ENCODE data around the gene GALNT13.

GALNT13 gene

GRCh38 chr2:153873052-153874048 lies 1.6 kb downstream of the GALNT13 start:
- no peaks in the 10 kb centered on the region for H3K9me2 ChIP-seq (replicated peaks; ENCODE audit: low read depth, low read length)
- no peak overlapping the region for H3K4me3 ChIP-seq (ENCODE audit: low read length, poor library complexity, severe bottlenecking)
- H3K4me1 ChIP-seq (ENCODE audit: insufficient read depth, low read length, poor library complexity, severe bottlenecking), result no peaks in the 10 kb centered on the region
- H3K9me3 ChIP-seq (ENCODE audit: insufficient read depth, low read depth, low read length), result no peaks in the 10 kb centered on the region
- H3F3A ChIP-seq (ENCODE audit: low read depth), result no peaks in the 10 kb centered on the region
- no peaks in the 10 kb centered on the region for H3K36me3 ChIP-seq (ENCODE audit: insufficient read depth, low read length)
- no peak overlapping the region for H3K4me2 ChIP-seq (ENCODE audit: low read depth, low read length, poor library complexity, severe bottlenecking)
- H3K79me2 ChIP-seq (ENCODE audit: insufficient read depth, low read length), result no peaks in the 10 kb centered on the region
- no peaks in the 10 kb centered on the region for H3K27me3 ChIP-seq (ENCODE audit: insufficient read depth, low read length, poor library complexity, severe bottlenecking)
- TF ChIP-seq CTCF (conservative IDR thresholded peaks at IDR 0.05; ENCODE audit: low read length), result no peak
- TF ChIP-seq EZH2phosphoT487 (IDR thresholded peaks at IDR 0.05; ENCODE audit: borderline replicate concordance), result no peak
- no peak overlapping the region for H3K9ac ChIP-seq (ENCODE audit: low read depth, low read length, poor library complexity, severe bottlenecking)
- no peak overlapping the region for H2AFZ ChIP-seq (ENCODE audit: low read length)
- no peaks in the 10 kb centered on the region for H4K20me1 ChIP-seq (ENCODE audit: insufficient read depth, low read length, poor library complexity, severe bottlenecking)

- TF ChIP-seq CTCF (conservative IDR thresholded peaks at IDR 0.05; ENCODE audit: low read length) (no peak), EZH2phosphoT487 (IDR thresholded peaks at IDR 0.05; ENCODE audit: borderline replicate concordance) (no peak)
Measured at GRCh38 chr2:153875801-153876466, 4.2 kb downstream of the GALNT13 start.

GRCh38 chr2:153880926-153881325 lies 9.2 kb downstream of the GALNT13 start:
- Histone ChIP-seq H3F3A (ENCODE audit: low read depth) (no peaks in the 10 kb centered on the region), H3K4me3 (ENCODE audit: low read length, poor library complexity, severe bottlenecking) (no peak overlapping the region), H3K36me3 (ENCODE audit: insufficient read depth, low read length) (no peaks in the 10 kb centered on the region), H3K9me3 (ENCODE audit: insufficient read depth, low read depth, low read length) (no peaks in the 10 kb centered on the region), H3K4me2 (ENCODE audit: low read depth, low read length, poor library complexity, severe bottlenecking) (no peak overlapping the region), H4K20me1 (ENCODE audit: insufficient read depth, low read length, poor library complexity, severe bottlenecking) (no peaks in the 10 kb centered on the region), H3K79me2 (ENCODE audit: insufficient read depth, low read length) (no peaks in the 10 kb centered on the region), H3K27me3 (ENCODE audit: insufficient read depth, low read length, poor library complexity, severe bottlenecking) (no peaks in the 10 kb centered on the region), H2AFZ (ENCODE audit: low read length) (no peak overlapping the region), H3K9me2 (replicated peaks; ENCODE audit: low read depth, low read length) (no peaks in the 10 kb centered on the region), H3K9ac (ENCODE audit: low read depth, low read length, poor library complexity, severe bottlenecking) (no peak overlapping the region), H3K4me1 (ENCODE audit: insufficient read depth, low read length, poor library complexity, severe bottlenecking) (no peaks in the 10 kb centered on the region)
- no peak for TF ChIP-seq CTCF (conservative IDR thresholded peaks at IDR 0.05; ENCODE audit: low read length)
- no peak for TF ChIP-seq EZH2phosphoT487 (IDR thresholded peaks at IDR 0.05; ENCODE audit: borderline replicate concordance)

More at GRCh38 chr2:153875801-153876466, 4.2 kb downstream of the GALNT13 start:
- no peaks in the 10 kb centered on the region for H3K9me3 ChIP-seq (ENCODE audit: insufficient read depth, low read depth, low read length)
- no peak overlapping the region for H3K9ac ChIP-seq (ENCODE audit: low read depth, low read length, poor library complexity, severe bottlenecking)
- no peaks in the 10 kb centered on the region for H3F3A ChIP-seq (ENCODE audit: low read depth)
- H3K27me3 ChIP-seq (ENCODE audit: insufficient read depth, low read length, poor library complexity, severe bottlenecking), result no peaks in the 10 kb centered on the region
- H3K4me2 ChIP-seq (ENCODE audit: low read depth, low read length, poor library complexity, severe bottlenecking), result no peak overlapping the region
- no peaks in the 10 kb centered on the region for H3K79me2 ChIP-seq (ENCODE audit: insufficient read depth, low read length)
- no peak overlapping the region for H3K4me3 ChIP-seq (ENCODE audit: low read length, poor library complexity, severe bottlenecking)
- no peaks in the 10 kb centered on the region for H3K4me1 ChIP-seq (ENCODE audit: insufficient read depth, low read length, poor library complexity, severe bottlenecking)
- H2AFZ ChIP-seq (ENCODE audit: low read length), result no peak overlapping the region
- no peaks in the 10 kb centered on the region for H4K20me1 ChIP-seq (ENCODE audit: insufficient read depth, low read length, poor library complexity, severe bottlenecking)
- no peaks in the 10 kb centered on the region for H3K9me2 ChIP-seq (replicated peaks; ENCODE audit: low read depth, low read length)
- no peaks in the 10 kb centered on the region for H3K36me3 ChIP-seq (ENCODE audit: insufficient read depth, low read length)
